HL-60 (cell line): ENCODE data around the gene SDK1.

Experiments
- DNase-seq, 2 experiments: peaks; one replicate each; pipeline ENCODE4 v3.0.0-alpha.2; 2010 to 2020; ENCODE audit warnings: low read depth in 1 of 2, low spot score in 1 of 2
- H3K27ac ChIP-seq: fragments of 250-450 bp; sonication (Bioruptor Pico); replicated peaks from 2 replicates; pipeline ENCODE4 v1.5.1; 2020; ENCODE audit warnings: mild to moderate bottlenecking, moderate library complexity
- H3K27me3 ChIP-seq: fragments of 250-450 bp; sonication (Bioruptor Pico); 2 replicates; pipeline ENCODE4 v1.5.1; 2021; ENCODE audit warnings: mild to moderate bottlenecking, moderate library complexity; ENCODE audit not compliant: insufficient read depth, poor library complexity, severe bottlenecking
- H3K4me3 ChIP-seq: replicated peaks from 2 replicates; pipeline ENCODE4 v1.5.1; 2011; ENCODE audit warnings: mild to moderate bottlenecking, control low read depth, low read length; ENCODE audit not compliant: insufficient read depth
- CTCF ChIP-seq: IDR thresholded peaks from one replicate; pipeline ENCODE4 v1.5.1; 2011; ENCODE audit warnings: low read length, control low read depth, inconsistent platforms; ENCODE audit not compliant: insufficient read depth
- GABPA ChIP-seq: IDR thresholded peaks from 2 replicates; pipeline ENCODE4 v1.6.1; 2012; ENCODE audit warnings: low read depth
- POLR2AphosphoS5 ChIP-seq: IDR thresholded peaks from 2 replicates; pipeline ENCODE4 v1.6.1; 2012; ENCODE audit warnings: low read depth
- REST ChIP-seq: IDR thresholded peaks from 2 replicates; pipeline ENCODE4 v1.6.1; 2012; ENCODE audit warnings: low read depth; ENCODE audit not compliant: insufficient replicate concordance
- SPI1 ChIP-seq: IDR thresholded peaks from 2 replicates; pipeline ENCODE4 v1.6.1; 2012; ENCODE audit warnings: low read depth, mild to moderate bottlenecking, borderline replicate concordance

The SDK1 gene

GRCh38 chr7:3280946-3281656 lies 20.0 kb upstream of the SDK1 start:
- no peaks in the 10 kb centered on the region for H3K27me3 ChIP-seq
- H3K27ac ChIP-seq: no peak overlapping the region
- H3K4me3 ChIP-seq: no peak overlapping the region
- no peak for DNase-seq
- TF ChIP-seq SPI1: no peak
- no peak for TF ChIP-seq CTCF
- no peak for TF ChIP-seq POLR2AphosphoS5
- no peak for TF ChIP-seq REST
- no peak for TF ChIP-seq GABPA

GRCh38 chr7:3282457-3282856 lies 18.6 kb upstream of the SDK1 start:
- TF ChIP-seq POLR2AphosphoS5 (no peak), CTCF (no peak), GABPA (no peak), REST (no peak), SPI1 (no peak)
- Histone ChIP-seq H3K27me3 (no peaks in the 10 kb centered on the region), H3K27ac (no peak overlapping the region), H3K4me3 (no peak overlapping the region)
- no peak for DNase-seq

GRCh38 chr7:3283130-3283704 lies 17.8 kb upstream of the SDK1 start:
- no peak for DNase-seq
- Histone ChIP-seq H3K27ac (no peak overlapping the region), H3K27me3 (no peaks in the 10 kb centered on the region), H3K4me3 (no peak overlapping the region)
- TF ChIP-seq SPI1 (no peak), GABPA (no peak), POLR2AphosphoS5 (no peak), REST (no peak), CTCF (no peak)
